ENCODE measurements around the gene ADGRG1.

GRCh38 chr16:57700781-57701551, 72.5 kb downstream of the ADGRG1 start:
- TF ChIP-seq POLR2AphosphoS5 (IDR thresholded peaks at IDR 0.05; ENCODE audit: low read depth, low read length) (no peak), TAF1 (IDR thresholded peaks at IDR 0.05; ENCODE audit: borderline replicate concordance, low read depth, low read length) (no peak), MAX (IDR thresholded peaks at IDR 0.05; ENCODE audit: low read depth) (no peak), CTCF (IDR thresholded peaks at IDR 0.05) (no peak), EZH2phosphoT487 (IDR thresholded peaks at IDR 0.05; ENCODE audit: borderline replicate concordance, low read depth) (no peak), GABPA (IDR thresholded peaks at IDR 0.05; ENCODE audit: low read depth) (no peak)
